Cardiac fibroblast (primary cell): ENCODE data around the gene KCNMB2.
A peak's percentile ranks its signal among the peaks of the same experiment; 100 is the strongest.

ENCODE experiments used
- DNase-seq, 2 donors: peaks; one replicate each; pipeline versions ENCODE4 v3.0.0 to v3.0.0-alpha.2; 2010; ENCODE audit warnings: low read depth in 2 of 2
- H3K4me3 ChIP-seq, 2 donors: replicated peaks in 1 of 2; 1 replicate in 1 of 2; 2 replicates in 1 of 2; pipeline ENCODE4 v1.5.1; 2011; ENCODE audit warnings: low read depth in 2 of 2, low read length in 2 of 2, mild to moderate bottlenecking in 2 of 2, moderate library complexity in 1 of 2
- CTCF ChIP-seq: IDR thresholded peaks from one replicate; pipeline ENCODE4 v1.5.1; 2011; ENCODE audit warnings: low read depth, mild to moderate bottlenecking, low read length, inconsistent platforms

KCNMB2 gene

GRCh38 chr3:178699364-178699763 lies 163.1 kb downstream of the KCNMB2 start:
- DNase-seq, result no peak
- no peak overlapping the region for H3K4me3 ChIP-seq
- no peak for TF ChIP-seq CTCF

GRCh38 chr3:178699810-178700209 lies 163.6 kb downstream of the KCNMB2 start:
- DNase-seq, result peak; percentile 4 to 6
- TF ChIP-seq CTCF, result no peak

GRCh38 chr3:178703268-178703975 lies 167.2 kb downstream of the KCNMB2 start:
- H3K4me3 ChIP-seq, result no peak overlapping the region
- DNase-seq, result peak; percentile 14 to 63
- no peak for TF ChIP-seq CTCF

More at GRCh38 chr3:178699810-178700209, 163.6 kb downstream of the KCNMB2 start:
- H3K4me3 ChIP-seq, result no peak overlapping the region

- DNase-seq, result no peak
- no peak for TF ChIP-seq CTCF
- H3K4me3 ChIP-seq, result no peak overlapping the region
Observed at GRCh38 chr3:178705925-178706324, 169.7 kb downstream of the KCNMB2 start.

- DNase-seq, result no peak
- TF ChIP-seq CTCF, result no peak
- H3K4me3 ChIP-seq, result no peak overlapping the region
Observed at GRCh38 chr3:178706411-178706810, 170.2 kb downstream of the KCNMB2 start.

- no peak for TF ChIP-seq CTCF
- DNase-seq, result no peak
- no peak overlapping the region for H3K4me3 ChIP-seq
Observed at GRCh38 chr3:178707311-178708031, 171.2 kb downstream of the KCNMB2 start.
